Right atrium auricular region (tissue), 2 donors: ENCODE results near the gene ARFRP1. TPM values are rescaled to one million over a fixed set of nuclear protein-coding genes. Genes with fewer than 3 reads are reported as not detected.

Source experiments
- DNase-seq: peaks from one replicate; pipeline ENCODE4 v3.0.0-alpha.2; 2019; ENCODE audit warnings: low spot score
- H3K27ac ChIP-seq, 2 donors: fragments of 200-600 bp; sonication (generic); 1 replicate in 1 of 2; 2 replicates in 1 of 2; pipeline ENCODE4 v1.5.1; 2016 to 2019
- H3K27me3 ChIP-seq, 2 donors: fragments of 200-600 bp; sonication (generic); one replicate each; pipeline versions ENCODE4 v1.5.1 to v1.6.0; 2017 to 2019
- H3K36me3 ChIP-seq: fragments of 200-600 bp; sonication (generic); one replicate; pipeline ENCODE4 v1.5.1; 2016
- H3K4me1 ChIP-seq, 2 donors: fragments of 200-600 bp; sonication (generic); one replicate each; pipeline versions ENCODE4 v1.5.1 to v1.6.0; 2017 to 2019
- H3K4me3 ChIP-seq, 2 donors: fragments of 200-600 bp; sonication (generic); 1 replicate in 1 of 2; 2 replicates in 1 of 2; pipeline ENCODE4 v1.5.1; 2017 to 2019; ENCODE audit warnings: mild to moderate bottlenecking in 1 of 2, moderate library complexity in 1 of 2
- H3K9me3 ChIP-seq, 2 donors: fragments of 200-600 bp; sonication (generic); one replicate each; pipeline ENCODE4 v1.5.1; 2019
- total RNA-seq, 2 donors: library from RNA; depleted of rRNA; stranded (reverse); fragments of >200 nt; gene quantifications; one replicate each; pipeline ENCODE4 v1.1.0, GENCODE V29; 2016
- TF ChIP-seq, protein P1 (sequence below), 2 donors: fragments of 200-600 bp; sonication (generic); IDR thresholded peaks; one replicate each; pipeline ENCODE4 v1.5.1; 2019; ENCODE audit warnings: antibody characterized with exemption in 2 of 2

The ARFRP1 gene
- total RNA-seq, 2 donors from 2014 or later, result 33.5 to 39.4 TPM

GRCh38 chr20:63737945-63738686 lies 30.3 kb upstream of the ARFRP1 start:
- TF ChIP-seq, protein P1, sequence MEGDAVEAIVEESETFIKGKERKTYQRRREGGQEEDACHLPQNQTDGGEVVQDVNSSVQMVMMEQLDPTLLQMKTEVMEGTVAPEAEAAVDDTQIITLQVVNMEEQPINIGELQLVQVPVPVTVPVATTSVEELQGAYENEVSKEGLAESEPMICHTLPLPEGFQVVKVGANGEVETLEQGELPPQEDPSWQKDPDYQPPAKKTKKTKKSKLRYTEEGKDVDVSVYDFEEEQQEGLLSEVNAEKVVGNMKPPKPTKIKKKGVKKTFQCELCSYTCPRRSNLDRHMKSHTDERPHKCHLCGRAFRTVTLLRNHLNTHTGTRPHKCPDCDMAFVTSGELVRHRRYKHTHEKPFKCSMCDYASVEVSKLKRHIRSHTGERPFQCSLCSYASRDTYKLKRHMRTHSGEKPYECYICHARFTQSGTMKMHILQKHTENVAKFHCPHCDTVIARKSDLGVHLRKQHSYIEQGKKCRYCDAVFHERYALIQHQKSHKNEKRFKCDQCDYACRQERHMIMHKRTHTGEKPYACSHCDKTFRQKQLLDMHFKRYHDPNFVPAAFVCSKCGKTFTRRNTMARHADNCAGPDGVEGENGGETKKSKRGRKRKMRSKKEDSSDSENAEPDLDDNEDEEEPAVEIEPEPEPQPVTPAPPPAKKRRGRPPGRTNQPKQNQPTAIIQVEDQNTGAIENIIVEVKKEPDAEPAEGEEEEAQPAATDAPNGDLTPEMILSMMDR (IDR thresholded peaks at IDR 0.05), result no peak
- peak overlapping the region in 1 of 2 donors; percentile 61 for H3K4me3 ChIP-seq
- peak overlapping the region; percentile 91 to 93 for H3K27ac ChIP-seq

DNA sequence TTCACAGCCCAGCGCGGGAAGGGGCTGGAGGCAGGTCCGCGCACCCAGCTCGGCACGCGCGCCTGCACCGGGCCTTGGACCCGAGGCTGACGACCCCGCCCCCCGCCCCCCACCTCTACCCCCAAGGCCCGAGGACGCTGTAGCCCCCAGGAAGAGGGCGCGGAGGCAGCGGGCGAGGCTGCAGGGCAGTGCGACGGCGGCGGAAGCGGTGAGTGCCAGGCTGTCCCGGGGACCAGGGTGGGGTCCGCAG lies 29.8 kb upstream of the ARFRP1 start:
- no peaks in the 10 kb centered on the region for H3K9me3 ChIP-seq
- no peak for DNase-seq
- H3K36me3 ChIP-seq, result peaks cover 39% of the 10 kb centered on the region
- no peak overlapping the region for H3K27ac ChIP-seq
- peak overlapping the region in 1 of 2 donors; percentile 29 for H3K4me3 ChIP-seq
- TF ChIP-seq, protein P1 (IDR thresholded peaks at IDR 0.05), result no peak
- no peaks in the 10 kb centered on the region for H3K27me3 ChIP-seq
- H3K4me1 ChIP-seq, result peaks cover 0 to 40% of the 10 kb centered on the region in 2 donors

More at GRCh38 chr20:63737945-63738686, 30.3 kb upstream of the ARFRP1 start:
- Histone ChIP-seq H3K36me3 (peaks cover 44% of the 10 kb centered on the region), H3K9me3 (no peaks in the 10 kb centered on the region), H3K4me1 (peaks cover 0 to 40% of the 10 kb centered on the region in 2 donors), H3K27me3 (no peaks in the 10 kb centered on the region)
- DNase-seq, result no peak

DNA sequence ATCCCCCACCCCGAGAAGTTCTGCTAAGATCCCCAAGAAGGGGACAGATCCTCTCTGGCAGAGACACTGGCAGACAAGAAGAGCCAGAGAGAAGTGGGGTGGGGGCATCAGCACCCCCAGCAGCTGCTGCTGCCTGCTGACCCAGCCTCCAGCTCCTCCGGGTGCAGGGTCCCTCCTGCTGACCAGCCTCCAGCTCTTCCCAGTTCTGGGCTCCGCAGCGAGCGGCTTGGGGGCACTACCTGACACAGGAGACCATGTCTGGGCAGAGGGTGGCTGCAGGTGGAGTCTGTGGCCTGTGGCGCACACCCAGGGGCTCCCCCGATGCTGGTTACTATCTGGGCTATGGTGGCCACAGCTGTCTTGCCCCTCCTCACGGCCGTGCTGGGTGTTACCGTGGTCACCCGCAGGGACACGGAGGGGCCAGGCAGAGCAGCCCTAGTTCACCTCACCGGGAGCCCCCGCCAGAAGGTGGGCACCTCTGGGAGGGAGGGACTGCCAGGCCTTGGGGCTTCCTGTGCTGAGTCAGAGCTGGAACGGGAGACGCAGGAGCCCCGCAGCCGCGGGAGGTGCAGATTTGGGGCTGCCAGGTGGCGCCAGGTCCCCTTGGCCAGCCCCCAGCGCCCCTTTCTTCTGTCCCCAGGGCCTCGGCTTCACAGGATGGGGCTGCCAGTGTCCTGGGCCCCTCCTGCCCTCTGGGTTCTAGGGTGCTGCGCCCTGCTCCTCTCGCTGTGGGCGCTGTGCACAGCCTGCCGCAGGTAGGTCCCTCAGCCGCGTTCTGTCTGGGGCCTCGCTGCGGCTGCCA lies 29.3 kb upstream of the ARFRP1 start:
- no peak overlapping the region for H3K27ac ChIP-seq
- H3K9me3 ChIP-seq, result no peaks in the 10 kb centered on the region
- TF ChIP-seq, protein P1 (IDR thresholded peaks at IDR 0.05), result no peak
- peaks cover 0 to 40% of the 10 kb centered on the region in 2 donors for H3K4me1 ChIP-seq
- H3K27me3 ChIP-seq, result no peaks in the 10 kb centered on the region
- DNase-seq, result no peak
- H3K36me3 ChIP-seq, result peaks cover 33% of the 10 kb centered on the region
- peak overlapping the region in 1 of 2 donors; percentile 29 for H3K4me3 ChIP-seq

DNA sequence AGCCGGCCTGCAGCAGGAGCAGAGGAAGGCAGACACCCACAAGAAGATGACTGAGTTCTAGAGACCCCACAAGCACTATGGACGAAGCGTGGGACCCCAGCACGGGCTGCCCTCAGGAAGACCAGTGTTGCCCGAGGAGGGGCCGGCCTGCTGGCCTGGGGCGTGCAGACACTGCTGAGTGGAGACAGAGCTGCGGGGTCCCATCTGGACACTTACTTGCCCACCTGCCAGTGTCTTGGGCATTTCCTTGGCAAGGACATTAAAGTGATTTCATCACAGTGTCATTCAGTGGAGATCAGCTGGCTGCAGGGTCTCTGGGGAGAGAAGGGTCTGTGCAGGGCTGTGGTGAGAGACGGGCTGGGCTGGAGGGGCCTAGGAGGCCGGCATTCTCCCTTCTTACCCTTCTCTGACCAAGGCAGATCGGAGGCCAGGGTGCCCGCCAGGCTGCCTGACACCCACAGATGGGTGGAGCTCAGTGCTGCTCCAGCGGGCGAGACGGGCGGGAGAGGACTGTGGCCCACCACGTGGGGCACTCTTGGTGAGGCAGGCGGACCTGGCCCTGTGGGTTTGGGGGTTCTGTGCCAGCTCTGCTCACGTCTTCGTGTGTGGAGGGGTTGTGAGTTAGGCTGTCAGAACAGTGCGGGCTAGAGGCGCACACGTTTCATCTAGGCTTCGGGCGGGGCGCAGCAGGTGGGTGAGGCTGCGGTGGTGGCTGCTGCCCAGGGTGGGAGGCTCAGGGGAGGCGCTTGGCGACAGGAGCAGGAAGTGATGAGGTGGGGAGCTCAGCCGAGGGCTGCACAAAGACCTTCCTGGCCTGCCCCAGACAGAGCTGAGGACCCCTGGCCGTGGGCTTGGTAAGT lies 28.3 kb upstream of the ARFRP1 start, which contains the start of gene LIME1:
TSS of gene LIME1 (plus strand) at position 806 of the 860 bp plus-strand sequence. CDS start 886 bp downstream, outside the sequence.
- Histone ChIP-seq H3K36me3 (peaks cover 28% of the 10 kb centered on the region), H3K9me3 (no peaks in the 10 kb centered on the region), H3K4me1 (peaks cover 0 to 29% of the 10 kb centered on the region in 2 donors), H3K27ac (no peak within 1 kb of the TSS), H3K27me3 (no peaks in the 10 kb centered on the region), H3K4me3 (peak within 1 kb of the TSS in 1 of 2 donors; percentile 29)
- DNase-seq, result no peak
- TF ChIP-seq, protein P1 (IDR thresholded peaks at IDR 0.05), result no peak

DNA sequence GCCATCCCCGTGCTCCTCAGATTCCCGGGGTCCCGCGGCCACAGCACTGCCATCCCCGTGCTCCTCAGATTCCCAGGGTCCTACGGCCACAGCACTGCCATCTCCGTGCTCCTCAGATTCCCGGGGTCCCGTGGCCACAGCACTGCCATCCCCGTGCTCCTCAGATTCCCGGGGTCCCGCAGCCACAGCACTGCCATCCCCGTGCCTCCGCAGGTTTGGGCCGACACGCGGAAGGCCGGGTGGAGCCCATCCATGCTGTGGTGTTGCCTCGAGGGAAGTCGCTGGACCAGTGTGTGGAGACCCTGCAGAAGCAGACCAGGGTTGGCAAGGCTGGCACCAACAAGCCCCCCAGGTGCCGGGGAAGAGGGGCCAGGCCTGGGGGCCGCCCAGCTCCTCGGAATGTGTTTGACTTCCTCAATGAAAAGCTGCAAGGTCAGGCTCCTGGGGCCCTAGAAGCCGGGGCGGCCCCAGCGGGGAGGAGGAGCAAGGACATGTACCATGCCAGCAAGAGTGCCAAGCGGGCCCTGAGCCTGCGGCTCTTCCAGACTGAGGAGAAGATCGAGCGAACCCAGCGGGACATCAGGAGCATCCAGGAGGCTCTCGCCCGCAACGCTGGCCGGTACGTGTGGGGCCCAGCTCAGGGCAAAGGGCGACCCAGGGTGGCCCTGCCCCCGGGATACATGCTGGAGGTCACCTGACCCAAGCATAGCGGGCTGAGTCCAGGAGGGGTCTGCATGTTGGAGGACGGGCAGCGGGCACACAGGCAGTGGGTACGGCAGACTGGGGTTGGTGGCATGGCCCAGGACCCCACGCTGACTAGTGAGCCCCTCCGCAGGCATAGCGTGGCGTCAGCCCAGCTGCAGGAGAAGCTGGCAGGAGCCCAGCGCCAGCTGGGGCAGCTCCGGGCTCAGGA lies 27.4 kb upstream of the ARFRP1 start:
- peaks cover 0 to 21% of the 10 kb centered on the region in 2 donors for H3K4me1 ChIP-seq
- no peak for DNase-seq
- no peak overlapping the region for H3K4me3 ChIP-seq
- H3K36me3 ChIP-seq, result peaks cover 28% of the 10 kb centered on the region
- H3K27ac ChIP-seq, result no peak overlapping the region
- H3K27me3 ChIP-seq, result no peaks in the 10 kb centered on the region
- TF ChIP-seq, protein P1 (IDR thresholded peaks at IDR 0.05), result no peak
- H3K9me3 ChIP-seq, result no peaks in the 10 kb centered on the region
